WERI-Rb-1 (cell line): ENCODE results near the gene ASIC2.

Experiments used
- DNase-seq: peaks from one replicate; pipeline ENCODE4 v3.0.0-alpha.2; 2020
- H3K27ac ChIP-seq: fragments of 250-450 bp; sonication (Bioruptor Pico); 2 replicates; pipeline ENCODE4 v1.5.1; 2020; ENCODE audit warnings: mild to moderate bottlenecking, moderate library complexity
- H3K27me3 ChIP-seq: fragments of 250-450 bp; sonication (Bioruptor Pico); 2 replicates; pipeline ENCODE4 v1.5.1; 2021; ENCODE audit warnings: mild to moderate bottlenecking, low read depth, moderate library complexity; ENCODE audit not compliant: insufficient read depth, severe bottlenecking
- H3K36me3 ChIP-seq: fragments of 250-450 bp; sonication (Bioruptor Pico); 2 replicates; pipeline ENCODE4 v1.5.1; 2020; ENCODE audit warnings: mild to moderate bottlenecking, moderate library complexity
- H3K4me3 ChIP-seq: 2 replicates; pipeline ENCODE4 v1.5.1; 2011; ENCODE audit warnings: low read depth, mild to moderate bottlenecking, control low read depth, low read length
- H3K9me3 ChIP-seq: fragments of 250-450 bp; sonication (Bioruptor Pico); 2 replicates; pipeline ENCODE4 v1.5.1; 2021; ENCODE audit warnings: mild to moderate bottlenecking, moderate library complexity; ENCODE audit not compliant: severe bottlenecking
- TF ChIP-seq, protein P1 (sequence below): IDR thresholded peaks from 2 replicates; pipeline ENCODE4 v1.5.1; 2011; ENCODE audit warnings: low read depth, mild to moderate bottlenecking, control low read depth, inconsistent platforms, low read length

The ASIC2 gene

DNA sequence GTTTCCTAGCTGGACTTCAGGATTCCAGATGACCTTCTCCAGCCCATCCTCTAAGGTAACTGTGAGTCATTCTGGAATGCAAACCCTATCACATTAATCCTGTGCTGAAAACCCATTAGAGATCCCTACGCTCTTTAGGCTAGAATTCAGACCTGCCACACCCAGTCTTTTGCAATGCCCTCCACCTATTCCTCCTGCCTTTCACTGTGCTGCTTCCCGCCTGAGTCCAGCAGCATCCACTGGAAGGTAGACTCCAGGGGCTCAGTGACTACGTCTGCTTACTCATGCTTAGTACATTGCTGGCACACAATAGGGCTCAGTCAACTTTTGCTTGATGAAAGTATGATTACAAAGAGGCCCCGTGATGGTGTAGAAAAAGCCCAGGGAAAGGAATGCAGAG is 180.3 kb downstream of the ASIC2 start:
- Histone ChIP-seq H3K27ac (no peak overlapping the region), H3K4me3 (no peak overlapping the region), H3K27me3 (peaks cover 72% of the 10 kb centered on the region), H3K9me3 (no peaks in the 10 kb centered on the region), H3K36me3 (no peaks in the 10 kb centered on the region)
- TF ChIP-seq, protein P1, sequence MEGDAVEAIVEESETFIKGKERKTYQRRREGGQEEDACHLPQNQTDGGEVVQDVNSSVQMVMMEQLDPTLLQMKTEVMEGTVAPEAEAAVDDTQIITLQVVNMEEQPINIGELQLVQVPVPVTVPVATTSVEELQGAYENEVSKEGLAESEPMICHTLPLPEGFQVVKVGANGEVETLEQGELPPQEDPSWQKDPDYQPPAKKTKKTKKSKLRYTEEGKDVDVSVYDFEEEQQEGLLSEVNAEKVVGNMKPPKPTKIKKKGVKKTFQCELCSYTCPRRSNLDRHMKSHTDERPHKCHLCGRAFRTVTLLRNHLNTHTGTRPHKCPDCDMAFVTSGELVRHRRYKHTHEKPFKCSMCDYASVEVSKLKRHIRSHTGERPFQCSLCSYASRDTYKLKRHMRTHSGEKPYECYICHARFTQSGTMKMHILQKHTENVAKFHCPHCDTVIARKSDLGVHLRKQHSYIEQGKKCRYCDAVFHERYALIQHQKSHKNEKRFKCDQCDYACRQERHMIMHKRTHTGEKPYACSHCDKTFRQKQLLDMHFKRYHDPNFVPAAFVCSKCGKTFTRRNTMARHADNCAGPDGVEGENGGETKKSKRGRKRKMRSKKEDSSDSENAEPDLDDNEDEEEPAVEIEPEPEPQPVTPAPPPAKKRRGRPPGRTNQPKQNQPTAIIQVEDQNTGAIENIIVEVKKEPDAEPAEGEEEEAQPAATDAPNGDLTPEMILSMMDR = no peak
- no peak for DNase-seq

DNA sequence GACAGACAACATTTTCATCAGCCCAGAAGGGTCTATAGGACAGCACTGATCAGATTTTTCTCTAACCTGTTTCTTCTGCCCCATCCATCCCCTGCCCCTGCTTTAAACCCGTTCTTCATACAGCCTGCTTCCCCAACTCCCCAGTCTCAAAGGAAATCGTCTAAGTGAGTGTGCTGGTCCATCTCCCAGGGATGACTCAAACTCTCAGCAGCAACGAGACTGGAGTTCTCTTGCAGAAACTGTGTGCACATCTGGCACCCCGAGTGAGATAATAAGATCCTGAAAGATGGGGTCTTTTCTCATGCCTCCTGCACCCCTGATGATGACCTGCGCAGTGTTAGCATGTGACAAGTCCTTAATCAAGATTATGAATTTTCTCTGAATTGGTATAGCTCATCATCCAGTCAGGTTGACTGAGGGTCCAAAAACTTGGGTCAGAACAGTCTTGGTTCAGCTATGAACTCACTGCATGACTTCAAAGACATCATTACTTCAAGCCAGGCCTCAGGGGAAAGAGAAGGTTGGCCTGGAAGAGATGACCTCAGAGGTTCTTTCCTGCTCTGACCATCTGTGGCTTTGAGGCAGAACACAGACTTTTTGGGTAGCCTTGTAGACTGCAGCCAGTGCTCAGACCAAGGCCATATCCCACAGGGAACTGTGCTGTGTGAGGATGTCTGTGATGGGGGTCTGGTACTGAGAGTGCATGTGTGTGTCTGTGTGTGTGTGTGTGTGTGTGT is 183.6 kb downstream of the ASIC2 start:
- Histone ChIP-seq H3K27me3 (peaks cover 59% of the 10 kb centered on the region), H3K36me3 (no peaks in the 10 kb centered on the region), H3K9me3 (peaks cover 2% of the 10 kb centered on the region), H3K4me3 (no peak overlapping the region), H3K27ac (no peak overlapping the region)
- TF ChIP-seq, protein P1 = no peak
- DNase-seq = no peak

DNA sequence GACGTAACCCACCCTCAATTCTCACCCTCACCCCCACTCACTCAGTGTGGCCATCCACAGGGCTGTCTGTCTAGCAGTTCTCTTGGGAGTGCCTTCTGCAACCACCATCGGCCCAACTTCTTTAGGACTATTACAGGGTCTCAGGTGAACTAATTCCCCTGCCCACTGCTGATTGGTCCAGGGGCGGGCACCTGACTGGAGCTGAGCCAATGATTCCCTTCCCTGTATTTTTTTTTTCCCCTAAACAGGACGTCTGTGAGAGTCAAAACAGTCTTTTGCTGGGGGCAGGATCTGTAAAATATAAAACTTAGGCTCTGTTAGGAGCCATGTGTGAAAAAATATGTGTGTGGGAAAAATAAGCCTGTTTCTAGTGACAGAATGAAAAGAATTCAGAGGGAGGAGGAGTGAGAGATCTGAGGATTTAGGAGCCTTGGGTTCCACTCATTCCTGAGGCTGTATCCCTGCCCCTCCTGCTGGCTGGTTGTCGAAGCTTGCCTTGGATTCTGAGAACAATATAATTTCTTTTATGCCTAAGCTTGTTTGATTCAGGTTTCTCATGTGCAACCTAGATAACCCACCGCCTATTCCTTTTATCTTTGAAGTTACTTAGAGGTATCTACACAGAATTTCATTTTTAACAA is 186.4 kb downstream of the ASIC2 start:
- Histone ChIP-seq H3K9me3 (peaks cover 2% of the 10 kb centered on the region), H3K36me3 (no peaks in the 10 kb centered on the region), H3K27ac (no peak overlapping the region), H3K27me3 (peaks cover 65% of the 10 kb centered on the region), H3K4me3 (no peak overlapping the region)
- DNase-seq = no peak
- TF ChIP-seq, protein P1 = no peak

DNA sequence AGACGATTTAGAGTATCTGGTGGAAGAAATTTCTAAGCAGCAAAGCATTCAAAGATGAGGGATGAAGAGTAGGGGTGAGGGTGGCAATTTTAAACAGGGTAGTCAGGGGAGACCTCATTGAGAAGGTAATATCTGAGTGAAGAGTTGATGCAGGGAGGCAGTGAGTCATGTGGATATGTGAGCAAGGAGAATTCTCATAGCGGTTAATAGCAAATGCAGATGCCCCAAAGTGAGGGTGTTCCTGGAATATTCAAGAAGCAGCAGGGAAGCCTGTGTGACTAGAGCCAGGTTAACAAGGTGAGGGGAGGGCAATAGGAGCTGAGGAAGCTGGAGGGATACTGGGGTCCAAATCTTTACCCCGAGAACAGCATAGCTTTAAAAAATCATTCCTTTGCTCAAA is 187.2 kb downstream of the ASIC2 start:
- TF ChIP-seq, protein P1 = no peak
- peaks cover 2% of the 10 kb centered on the region for H3K9me3 ChIP-seq
- no peak for DNase-seq

DNA sequence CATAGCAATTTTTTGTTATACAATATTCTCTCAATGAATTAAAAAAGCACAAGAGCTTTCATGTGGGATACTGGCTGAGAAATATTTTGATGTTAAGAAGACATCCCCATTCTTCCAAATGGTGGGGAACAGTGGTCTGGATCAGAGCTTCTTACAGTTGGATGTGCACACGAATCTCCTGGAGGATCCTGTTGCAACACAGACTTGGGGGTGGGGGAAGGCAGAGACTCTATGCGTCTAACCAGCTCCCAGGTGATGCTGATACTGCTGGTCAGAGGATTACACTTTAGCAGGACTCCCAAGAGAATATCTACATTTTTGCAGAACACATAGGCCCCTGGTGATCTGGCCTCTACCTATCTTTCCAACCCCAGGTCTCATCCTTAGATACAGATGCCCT is 193.2 kb downstream of the ASIC2 start:
- TF ChIP-seq, protein P1 = no peak

More for the DNA sequence above, 187.2 kb downstream of the ASIC2 start:
- H3K4me3 ChIP-seq = no peak overlapping the region
- no peak overlapping the region for H3K27ac ChIP-seq
- peaks cover 68% of the 10 kb centered on the region for H3K27me3 ChIP-seq
- H3K36me3 ChIP-seq = no peaks in the 10 kb centered on the region

DNA sequence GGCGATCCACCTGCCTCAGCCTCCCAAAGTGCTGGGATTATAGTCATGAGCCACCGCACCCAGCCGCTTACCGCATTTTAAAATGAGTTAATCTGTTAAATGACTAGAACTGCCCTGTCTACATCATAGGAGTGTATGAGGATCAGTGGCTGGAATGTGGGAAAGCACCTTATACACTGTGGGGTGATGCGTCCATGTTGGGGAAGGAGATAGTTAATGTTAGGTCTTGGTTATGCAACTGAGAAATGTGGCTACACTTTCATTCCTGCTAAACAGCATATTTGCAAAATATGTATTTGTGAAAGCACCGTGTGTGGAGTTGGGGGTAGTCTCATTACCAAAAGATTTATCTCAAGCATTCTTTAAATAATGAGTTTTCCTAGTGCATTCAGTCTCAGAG is 193.8 kb downstream of the ASIC2 start:
- no peak overlapping the region for H3K27ac ChIP-seq
- no peak for DNase-seq
- H3K36me3 ChIP-seq = no peaks in the 10 kb centered on the region
- TF ChIP-seq, protein P1 = no peak
- no peaks in the 10 kb centered on the region for H3K9me3 ChIP-seq
- H3K4me3 ChIP-seq = no peak overlapping the region
- H3K27me3 ChIP-seq = peaks cover 92% of the 10 kb centered on the region

More for the DNA sequence above, 193.2 kb downstream of the ASIC2 start:
- no peaks in the 10 kb centered on the region for H3K36me3 ChIP-seq
- no peak overlapping the region for H3K27ac ChIP-seq
- H3K4me3 ChIP-seq = no peak overlapping the region
- no peak for DNase-seq
- H3K27me3 ChIP-seq = peaks cover 87% of the 10 kb centered on the region
- H3K9me3 ChIP-seq = no peaks in the 10 kb centered on the region
